ENCODE results near the gene ATP6V0C. TPM values are rescaled to one million over a fixed set of nuclear protein-coding genes. Genes with fewer than 3 reads are reported as not detected.

ATP6V0C gene
- total RNA-seq, 1 experiment from 2014 or later: 212 TPM

GRCh38 chr16:2487903-2488531, 25.7 kb upstream of the ATP6V0C start (continued):
- TF ChIP-seq RORB (CRISPR knock-in tag; IDR thresholded peaks at IDR 0.05) (no peak), AR (CRISPR knock-in tag; IDR thresholded peaks at IDR 0.05) (no peak), EMX1 (CRISPR knock-in tag; IDR thresholded peaks at IDR 0.05) (no peak), TEAD4 (CRISPR knock-in tag; IDR thresholded peaks at IDR 0.05) (no peak), CREB1 (CRISPR knock-in tag; IDR thresholded peaks at IDR 0.05) (no peak), GTF2I (CRISPR knock-in tag; conservative IDR thresholded peaks at IDR 0.05) (no peak), NFE2L1 (CRISPR knock-in tag; IDR thresholded peaks at IDR 0.05) (no peak), FOXJ3 (CRISPR knock-in tag; IDR thresholded peaks at IDR 0.05; ENCODE audit: borderline replicate concordance) (no peak)

- H3K27ac Mint-ChIP-seq: peak overlapping the region; percentile 60; the same call in 1 of the 2 replicates
- DNase-seq (ENCODE audit: low spot score) (no peak), ATAC-seq (no peak)
- no peaks in the 10 kb centered on the region for H3K36me3 Mint-ChIP-seq
- ChIA-PET POLR2A (no interaction called here), CTCF (interaction anchor here (2.1 kb wide), 1 partner anchor 12 kb away, joined by 12 read pairs; no protein-coding TSS in a partner anchor)
- H3K4me3 Mint-ChIP-seq: no peak overlapping the region
- TF ChIP-seq EMX1 (CRISPR knock-in tag; IDR thresholded peaks at IDR 0.05) (no peak), MYBL2 (CRISPR knock-in tag; IDR thresholded peaks at IDR 0.05) (no peak), ZSCAN18 (CRISPR knock-in tag; IDR thresholded peaks at IDR 0.05) (no peak), SMAD3 (CRISPR knock-in tag; IDR thresholded peaks at IDR 0.05; ENCODE audit: borderline replicate concordance) (no peak), GTF2I (CRISPR knock-in tag; conservative IDR thresholded peaks at IDR 0.05) (no peak), ATF1 (CRISPR knock-in tag; IDR thresholded peaks at IDR 0.05) (no peak)
- 0 out of 2 replicates have a peak, but pooled peaks cover 4% of the 10 kb centered on the region for H3K4me1 Mint-ChIP-seq
- no peaks in the 10 kb centered on the region for H3K27me3 Mint-ChIP-seq (ENCODE audit: low read depth)
- no peaks in the 10 kb centered on the region for H3K9me3 Mint-ChIP-seq
These were observed 24.2 kb upstream of the ATP6V0C start for GRCh38 chr16:2489581-2489980.

GRCh38 chr16:2490190-2491105, 23.3 kb upstream of the ATP6V0C start:
- CTCF ChIA-PET: interaction anchor here (1.4 kb wide), 1 partner anchor 11 kb away, joined by 6 read pairs; no protein-coding TSS in a partner anchor
- ATAC-seq (no peak), DNase-seq (ENCODE audit: low spot score) (no peak)
- Mint-ChIP-seq H3K27ac (no peak overlapping the region), H3K4me1 (0 out of 2 replicates have a peak, but pooled peaks cover 4% of the 10 kb centered on the region), H3K4me3 (no peak overlapping the region), H3K27me3 (ENCODE audit: low read depth) (no peaks in the 10 kb centered on the region), H3K36me3 (no peaks in the 10 kb centered on the region), H3K9me3 (no peaks in the 10 kb centered on the region)
- TF ChIP-seq PRRX2 (CRISPR knock-in tag; IDR thresholded peaks at IDR 0.05): no peak
- TF ChIP-seq NR1H2 (CRISPR knock-in tag; IDR thresholded peaks at IDR 0.05): no peak
- TF ChIP-seq ZNF138 (CRISPR knock-in tag; conservative IDR thresholded peaks at IDR 0.05): no peak
- TF ChIP-seq PRDM15 (CRISPR knock-in tag; IDR thresholded peaks at IDR 0.05): 0 out of 2 replicates have a peak, but pooled peaks have one; percentile 10
- POLR2A ChIA-PET: no interaction called here
